Lung (tissue), 16 donors: ENCODE results near the gene CD302. TPM values are rescaled to one million over a fixed set of nuclear protein-coding genes. Genes with fewer than 3 reads are reported as not detected.

Experiments used
- ATAC-seq: fragments of 200-7000 bp; cut with Tn5 transposase; one replicate; pipeline ENCODE4 v1.9.1; 2020; ENCODE audit warnings: moderate number of reproducible peaks; ENCODE audit not compliant: insufficient read depth, low FRiP score
- DNase-seq, 3 donors: peaks; one replicate each; pipeline ENCODE4 v3.0.0-alpha.2; 2013 to 2017
- H3K27ac ChIP-seq, 2 donors: one replicate each; pipeline ENCODE4 v1.5.1; 2013; ENCODE audit warnings: mild to moderate bottlenecking in 2 of 2, moderate library complexity in 2 of 2, control low read depth in 1 of 2, inconsistent platforms in 1 of 2, low read depth in 1 of 2, low read length in 1 of 2
- H3K27me3 ChIP-seq, 3 donors: one replicate each; pipeline ENCODE4 v1.5.1; 2013; ENCODE audit warnings: low read length in 2 of 3; ENCODE audit not compliant: control insufficient read depth in 3 of 3, insufficient read depth in 3 of 3
- H3K36me3 ChIP-seq, 4 donors: one replicate each; pipeline ENCODE4 v1.5.1; 2013; ENCODE audit warnings: low read length in 4 of 4, mild to moderate bottlenecking in 1 of 4, moderate library complexity in 1 of 4; ENCODE audit not compliant: control insufficient read depth in 4 of 4, insufficient read depth in 4 of 4
- H3K4me1 ChIP-seq, 5 donors: one replicate each; pipeline ENCODE4 v1.5.1; 2013; ENCODE audit warnings: low read length in 5 of 5, mild to moderate bottlenecking in 2 of 5, moderate library complexity in 1 of 5; ENCODE audit not compliant: control insufficient read depth in 5 of 5, insufficient read depth in 5 of 5
- H3K4me3 ChIP-seq: one replicate; pipeline ENCODE4 v1.5.1; 2013; ENCODE audit warnings: mild to moderate bottlenecking, control low read depth, moderate library complexity
- H3K9ac ChIP-seq, 2 donors: one replicate each; pipeline ENCODE4 v1.5.1; 2013; ENCODE audit warnings: low read length in 2 of 2, control low read depth in 1 of 2; ENCODE audit not compliant: insufficient read depth in 1 of 2
- H3K9me3 ChIP-seq, 4 donors: one replicate each; pipeline ENCODE4 v1.5.1; 2013; ENCODE audit warnings: low read length in 3 of 4, mild to moderate bottlenecking in 1 of 4, moderate library complexity in 1 of 4; ENCODE audit not compliant: control insufficient read depth in 4 of 4, insufficient read depth in 3 of 4
- WGBS, 2 donors: extraction: QIAGEN DNeasy Blood & Tissue Kit; methylation state at CpG; one replicate each; pipeline ENCODE4 v1.1.7; 2013; 5-methylcytosine and 5-hydroxymethylcytosine counted together
- long read RNA-seq, 5 donors: transcript quantifications; one replicate each; lab custom pipeline, GENCODE V29; 2026
- polyA plus RNA-seq, 2 donors: library from polyadenylated mRNA; stranded (reverse); fragments of 200-250 nt; gene quantifications; one replicate each; pipeline ENCODE4 v1.2.1, GENCODE V29; 2013
- total RNA-seq, 2 donors: library from RNA; depleted of rRNA in 1 of 2; stranded (reverse); fragments of >200 nt in 1 of 2; gene quantifications; one replicate each; pipeline ENCODE4 v1.2.1, GENCODE V29; 2014 to 2021
- TF ChIP-seq, protein P1 (sequence below): IDR thresholded peaks from 2 replicates; pipeline ENCODE4 v1.5.1; 2012; ENCODE audit warnings: mild to moderate bottlenecking; ENCODE audit errors: control extremely low read depth, extremely low read depth
- donor health status: control.
- donor health status: control.
- donor health status: Bipolar disorder and iron deficiency.
- donor health status: healthy.
- donor health status: DM: yes; HTN: yes; CAD: no.

Gene CD302, protein sequence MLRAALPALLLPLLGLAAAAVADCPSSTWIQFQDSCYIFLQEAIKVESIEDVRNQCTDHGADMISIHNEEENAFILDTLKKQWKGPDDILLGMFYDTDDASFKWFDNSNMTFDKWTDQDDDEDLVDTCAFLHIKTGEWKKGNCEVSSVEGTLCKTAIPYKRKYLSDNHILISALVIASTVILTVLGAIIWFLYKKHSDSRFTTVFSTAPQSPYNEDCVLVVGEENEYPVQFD
- 10 to 100 TPM; 41.9 to 89.8 TPM for total RNA-seq
- 10 to 100 TPM; 23.4 to 44.5 TPM for polyA plus RNA-seq
- long read RNA-seq, donor 1, transcript CD302-201 (6 exons, 3,741 nt) = major isoform, 19 of 23 reads
- long read RNA-seq, donor 1, partial matches to known transcripts = 0 of 23 reads
- long read RNA-seq, donor 1, other reads (novel, unspliced or antisense) = 0 of 23 reads
- long read RNA-seq, donor 2, transcript CD302-201 (6 exons, 3,741 nt) = major isoform, 9 of 9 reads
- long read RNA-seq, donor 2, partial matches to known transcripts = 0 of 9 reads
- long read RNA-seq, donor 2, other reads (novel, unspliced or antisense) = 0 of 9 reads
- long read RNA-seq, donor 3, transcript CD302-201 (6 exons, 3,741 nt) = major isoform, 12 of 20 reads
- long read RNA-seq, donor 3, partial matches to known transcripts = 6 of 20 reads
- long read RNA-seq, donor 3, other reads (novel, unspliced or antisense) = 0 of 20 reads
- long read RNA-seq, donor 4, partial matches to known transcripts = 0 of 6 reads
- long read RNA-seq, donor 4, other reads (novel, unspliced or antisense) = 0 of 6 reads
- long read RNA-seq, donor 5, transcript CD302-201 (6 exons, 3,741 nt) = major isoform, 15 of 17 reads
- long read RNA-seq, donor 5, partial matches to known transcripts = 0 of 17 reads
- long read RNA-seq, donor 5, other reads (novel, unspliced or antisense) = 0 of 17 reads

DNA sequence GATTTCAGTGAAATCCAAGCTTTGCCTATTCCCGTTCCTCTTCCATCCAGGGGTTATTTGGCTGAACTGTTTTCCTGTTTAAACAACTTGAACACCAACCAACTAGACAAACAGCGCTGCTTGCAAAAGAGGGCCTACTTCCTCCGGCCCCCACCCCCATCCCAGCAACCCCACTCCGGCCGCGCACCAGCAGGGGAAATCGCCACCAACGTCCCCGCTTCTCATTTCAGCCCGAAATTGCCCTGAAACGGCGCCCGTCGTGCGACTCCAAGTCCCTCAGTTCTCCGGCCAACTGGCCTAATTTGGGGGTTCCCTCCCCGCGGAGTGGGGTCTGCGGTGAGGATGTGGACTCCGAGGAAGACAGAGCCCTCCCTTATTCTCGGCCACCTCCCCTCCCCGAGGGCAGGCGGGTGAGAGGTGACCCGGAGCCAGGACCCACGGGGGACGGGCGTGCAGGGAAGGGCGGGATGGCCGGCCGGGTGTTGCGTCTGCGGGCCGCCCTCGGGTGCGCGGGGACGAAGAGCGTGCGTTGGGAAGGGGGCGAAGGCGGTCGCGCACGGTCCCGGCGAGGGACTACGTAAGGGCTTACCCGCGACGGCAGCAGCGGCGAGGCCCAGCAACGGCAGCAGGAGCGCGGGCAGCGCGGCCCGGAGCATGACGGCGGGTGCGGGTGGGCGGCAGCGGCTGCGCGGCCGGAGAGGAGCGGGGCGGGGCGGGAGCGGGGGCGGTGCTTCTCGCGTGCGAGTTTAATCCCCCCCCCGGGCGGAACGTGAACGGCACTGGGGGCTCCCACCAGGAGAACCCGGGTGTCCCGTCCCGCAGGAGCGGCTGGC is at the start of gene CD302:
CD302 (minus strand) TSS at position 666 of the 833 bp plus-strand sequence; CDS start at position 656, 10 bp downstream.
- TF ChIP-seq, protein P1, sequence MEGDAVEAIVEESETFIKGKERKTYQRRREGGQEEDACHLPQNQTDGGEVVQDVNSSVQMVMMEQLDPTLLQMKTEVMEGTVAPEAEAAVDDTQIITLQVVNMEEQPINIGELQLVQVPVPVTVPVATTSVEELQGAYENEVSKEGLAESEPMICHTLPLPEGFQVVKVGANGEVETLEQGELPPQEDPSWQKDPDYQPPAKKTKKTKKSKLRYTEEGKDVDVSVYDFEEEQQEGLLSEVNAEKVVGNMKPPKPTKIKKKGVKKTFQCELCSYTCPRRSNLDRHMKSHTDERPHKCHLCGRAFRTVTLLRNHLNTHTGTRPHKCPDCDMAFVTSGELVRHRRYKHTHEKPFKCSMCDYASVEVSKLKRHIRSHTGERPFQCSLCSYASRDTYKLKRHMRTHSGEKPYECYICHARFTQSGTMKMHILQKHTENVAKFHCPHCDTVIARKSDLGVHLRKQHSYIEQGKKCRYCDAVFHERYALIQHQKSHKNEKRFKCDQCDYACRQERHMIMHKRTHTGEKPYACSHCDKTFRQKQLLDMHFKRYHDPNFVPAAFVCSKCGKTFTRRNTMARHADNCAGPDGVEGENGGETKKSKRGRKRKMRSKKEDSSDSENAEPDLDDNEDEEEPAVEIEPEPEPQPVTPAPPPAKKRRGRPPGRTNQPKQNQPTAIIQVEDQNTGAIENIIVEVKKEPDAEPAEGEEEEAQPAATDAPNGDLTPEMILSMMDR = no peak
- ATAC-seq = peak; percentile 85

DNA sequence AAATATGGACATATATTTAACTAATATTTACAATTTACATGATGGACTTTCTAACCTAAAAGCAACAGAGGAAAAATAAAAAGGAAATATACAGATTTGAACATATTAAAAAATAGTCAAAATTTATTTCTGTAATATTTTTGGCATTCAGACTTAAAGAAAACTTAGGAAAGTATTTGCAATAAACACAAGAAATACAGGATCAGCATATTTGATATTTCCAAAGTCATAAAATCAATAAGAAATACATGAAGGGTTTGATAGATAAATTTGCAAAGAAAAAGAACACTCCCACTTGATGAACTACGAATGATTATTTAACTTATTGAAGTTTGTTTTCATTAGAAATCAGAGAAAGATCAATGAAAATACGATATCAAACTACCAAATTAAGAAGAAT is 48.6 kb upstream of the CD302 start:
- no peak overlapping the region for H3K27ac ChIP-seq
- no peaks in the 10 kb centered on the region for H3K36me3 ChIP-seq
- no peak for DNase-seq
- H3K9ac ChIP-seq = no peak overlapping the region
- TF ChIP-seq, protein P1 = no peak
- H3K9me3 ChIP-seq = no peaks in the 10 kb centered on the region
- no peak overlapping the region for H3K4me3 ChIP-seq
- peaks cover 0 to 2% (median 0%) of the 10 kb centered on the region in 5 donors for H3K4me1 ChIP-seq
- no peaks in the 10 kb centered on the region for H3K27me3 ChIP-seq
- ATAC-seq = no peak
- WGBS, 2 donors = 46 to 49% methylated on average over 2 of the region's 2 CpGs

More for the DNA sequence above, at the start of gene CD302:
- peak; percentile 79 to 94 (median 88) for DNase-seq
- peaks cover 3 to 27% (median 15%) of the 10 kb centered on the region in 5 donors for H3K4me1 ChIP-seq
- peak within 1 kb of the TSS; percentile 21 to 92 for H3K27ac ChIP-seq
- no peaks in the 10 kb centered on the region for H3K27me3 ChIP-seq
- peak within 1 kb of the TSS; percentile 63 to 89 for H3K9ac ChIP-seq
- WGBS, 2 donors = 0% methylated on average over 69 to 82 of the region's 82 CpGs
- H3K9me3 ChIP-seq = no peaks in the 10 kb centered on the region
- peak within 1 kb of the TSS; percentile 89 for H3K4me3 ChIP-seq
- no peaks in the 10 kb centered on the region for H3K36me3 ChIP-seq

DNA sequence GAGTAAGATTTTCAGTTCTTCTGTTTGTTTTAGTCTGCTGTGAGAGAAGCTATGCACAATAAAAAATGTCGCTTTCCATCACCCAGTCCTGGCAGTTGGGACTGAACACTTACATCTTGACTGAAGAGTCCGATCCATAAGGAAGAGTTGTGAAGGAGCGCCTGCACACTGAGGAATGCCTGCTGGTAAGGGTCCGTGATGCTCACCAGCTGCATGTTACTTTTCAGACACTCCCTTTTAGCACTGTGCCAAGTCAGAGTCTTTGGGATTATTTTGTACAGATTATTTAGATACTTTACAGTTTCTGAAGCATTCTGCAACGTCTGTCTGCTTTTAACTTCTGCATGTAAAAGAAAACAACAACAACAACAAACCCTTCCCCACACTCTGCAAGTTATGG is 42.6 kb upstream of the CD302 start:
- ATAC-seq = no peak
- no peak overlapping the region for H3K4me3 ChIP-seq
- peak; percentile 59 to 75 (median 73) for DNase-seq
- H3K9me3 ChIP-seq = no peaks in the 10 kb centered on the region
- H3K4me1 ChIP-seq = peaks cover 0 to 6% (median 0%) of the 10 kb centered on the region in 5 donors
- H3K27ac ChIP-seq = no peak overlapping the region
- 80 to 93% methylated on average over 5 of the region's 5 CpGs for WGBS, 2 donors
- no peaks in the 10 kb centered on the region for H3K27me3 ChIP-seq
- H3K36me3 ChIP-seq = no peaks in the 10 kb centered on the region
- H3K9ac ChIP-seq = no peak overlapping the region
- TF ChIP-seq, protein P1 = no peak
